GM12878 (cell line): ENCODE data around the gene TPK1. TPM values are rescaled to one million over a fixed set of nuclear protein-coding genes. Genes with fewer than 3 reads are reported as not detected.

ENCODE experiments used
- ATAC-seq: fragments of 200-7000 bp; cut with Tn5 transposase; 3 replicates; pipeline ENCODE4 v1.9.1; 2020; ENCODE audit warnings: mild to moderate bottlenecking, moderate library complexity
- BruUV-seq: library from RNA; stranded (reverse); fragments of 400-500 nt; replicated peaks from 2 replicates; lab custom pipeline; 2021; lab: Mats Ljungman, UMichigan
- CTCF ChIA-PET: fragments of 300-600 bp; sonication (Branson Sonifier 250); formaldehyde crosslinking; extraction: SDS; loops from one replicate; lab custom pipeline; 2021; ENCODE audit warnings: inconsistent platforms; lab: Yijun Ruan, JAX
- POLR2A ChIA-PET: fragments of 350-600 bp; formaldehyde crosslinking; extraction: SDS; loops from one replicate; lab custom pipeline; 2021; ENCODE audit warnings: inconsistent platforms; lab: Charles Lee
- RAD21 ChIA-PET: fragments of 300-600 bp; sonication (Branson Sonifier 250); formaldehyde crosslinking; loops from one replicate; lab custom pipeline; 2023; ENCODE audit warnings: antibody characterized with exemption; ENCODE audit not compliant: unreplicated experiment; lab: Charles Lee
- SMC1A ChIA-PET: fragments of 300-600 bp; sonication (Branson Sonifier 250); formaldehyde crosslinking; loops from one replicate; lab custom pipeline; 2023; ENCODE audit not compliant: unreplicated experiment, uncharacterized antibody; lab: Charles Lee
- DNase-seq: peaks from one replicate; pipeline ENCODE4 v3.0.0-alpha.2; 2011; ENCODE audit warnings: low read depth, low spot score
- FAIRE-seq: peaks from 3 replicates; lab custom pipeline; 2011; peaks lifted over from hg19 to GRCh38; lab: Jason Lieb, UNC
- H2AFZ ChIP-seq: 2 replicates; pipeline ENCODE4 v1.6.0; 2011; ENCODE audit warnings: low read depth, low read length, control low read depth; ENCODE audit not compliant: control insufficient read depth
- H3K27ac ChIP-seq: 2 replicates; pipeline ENCODE4 v1.5.1; 2011; ENCODE audit warnings: control low read depth; ENCODE audit not compliant: control insufficient read depth, insufficient read depth
- H3K27me3 ChIP-seq, 2 experiments: replicated peaks in 1 of 2; 2 replicates each; pipeline versions ENCODE4 v1.6.0 to v1.6.1; 2011; ENCODE audit warnings: low read length in 1 of 2; ENCODE audit not compliant: control insufficient read depth in 2 of 2, insufficient read depth in 2 of 2
- H3K36me3 ChIP-seq, 2 experiments: 2 replicates each; pipeline ENCODE4 v1.5.1; 2011; ENCODE audit warnings: low read length in 1 of 2; ENCODE audit not compliant: control insufficient read depth in 2 of 2, insufficient read depth in 2 of 2
- H3K4me1 ChIP-seq: 2 replicates; pipeline ENCODE4 v1.6.1; 2011; ENCODE audit warnings: mild to moderate bottlenecking, low read length, moderate library complexity, mixed read lengths; ENCODE audit not compliant: control insufficient read depth, insufficient read depth
- H3K4me2 ChIP-seq: 2 replicates; pipeline ENCODE4 v1.6.0; 2011; ENCODE audit warnings: control low read depth; ENCODE audit not compliant: control insufficient read depth, insufficient read depth
- H3K4me3 ChIP-seq: fragments of 200-600 bp; sonication (generic); 2 replicates; pipeline ENCODE4 v1.5.1; 2016
- H3K79me2 ChIP-seq: 2 replicates; pipeline ENCODE4 v1.6.0; 2011; ENCODE audit warnings: low read length; ENCODE audit not compliant: control insufficient read depth, insufficient read depth
- H3K9ac ChIP-seq: 2 replicates; pipeline ENCODE4 v1.8.0; 2011; ENCODE audit warnings: low read length, control low read depth, mixed read lengths; ENCODE audit not compliant: control insufficient read depth, insufficient read depth
- H3K9me3 ChIP-seq: replicated peaks from 3 replicates; pipeline ENCODE4 v1.5.1; 2011; ENCODE audit warnings: mild to moderate bottlenecking, low read length; ENCODE audit not compliant: control insufficient read depth, insufficient read depth
- H4K20me1 ChIP-seq: 2 replicates; pipeline ENCODE4 v1.6.0; 2011; ENCODE audit not compliant: control insufficient read depth, insufficient read depth
- BACH1 ChIP-seq: fragments of 450-650 bp; IDR thresholded peaks from 2 replicates; pipeline ENCODE4 v1.6.1; 2017; ENCODE audit warnings: mild to moderate bottlenecking, borderline replicate concordance
- BMI1 ChIP-seq: fragments of 450-650 bp; IDR thresholded peaks from 2 replicates; pipeline ENCODE4 v1.6.1; 2016; ENCODE audit warnings: mild to moderate bottlenecking, moderate library complexity, borderline replicate concordance
- CHD4 ChIP-seq: fragments of 200-600 bp; sonication (generic); IDR thresholded peaks from 2 replicates; pipeline ENCODE4 v1.6.1; 2016; ENCODE audit warnings: mild to moderate bottlenecking
- ETV6 ChIP-seq, 2 experiments: fragments of 450-650 bp in 1 of 2; IDR thresholded peaks in 1 of 2; conservative IDR thresholded peaks in 1 of 2; 2 replicates each; pipeline ENCODE4 v1.6.1; 2014; ENCODE audit warnings: antibody characterized with exemption in 1 of 2, borderline replicate concordance in 1 of 2, low read depth in 1 of 2, mild to moderate bottlenecking in 1 of 2, moderate library complexity in 1 of 2
- IRF5 ChIP-seq: fragments of 450-650 bp; IDR thresholded peaks from 2 replicates; pipeline ENCODE4 v1.6.1; 2017; ENCODE audit warnings: borderline replicate concordance
- NFYB ChIP-seq: IDR thresholded peaks from 2 replicates; pipeline ENCODE4 v1.6.1; 2011; ENCODE audit warnings: low read depth, mild to moderate bottlenecking, low read length, improper control_type of control experiment, moderate library complexity; ENCODE audit not compliant: insufficient read depth
- PAX8 ChIP-seq: fragments of 450-650 bp; IDR thresholded peaks from 2 replicates; pipeline ENCODE4 v1.6.1; 2017; ENCODE audit warnings: mild to moderate bottlenecking, moderate library complexity
- POLR2AphosphoS5 ChIP-seq: IDR thresholded peaks from 2 replicates; pipeline ENCODE4 v1.6.1; 2011; ENCODE audit warnings: mild to moderate bottlenecking, low read length, inconsistent platforms
- RELB ChIP-seq: fragments of 450-650 bp; IDR thresholded peaks from 2 replicates; pipeline ENCODE4 v1.6.1; 2017; ENCODE audit warnings: low read depth, mild to moderate bottlenecking, moderate library complexity
- RUNX3 ChIP-seq: IDR thresholded peaks from 2 replicates; pipeline ENCODE4 v1.6.1; 2012; ENCODE audit warnings: low read length, inconsistent platforms
- SMAD1 ChIP-seq: fragments of 450-650 bp; IDR thresholded peaks from 2 replicates; pipeline ENCODE4 v1.6.1; 2018; ENCODE audit warnings: mild to moderate bottlenecking, low read depth; ENCODE audit not compliant: partially characterized antibody
- SMARCA5 ChIP-seq: fragments of 450-650 bp; IDR thresholded peaks from 2 replicates; pipeline ENCODE4 v1.6.1; 2017; ENCODE audit warnings: mild to moderate bottlenecking
- ZNF217 ChIP-seq: fragments of 450-650 bp; IDR thresholded peaks from 2 replicates; pipeline ENCODE4 v1.6.1; 2017; ENCODE audit warnings: antibody characterized with exemption, mild to moderate bottlenecking
- WGBS: methylation state at CpG from one replicate; pipeline ENCODE4 v1.1.6; 2016; ENCODE audit warnings: low lambda C conversion rate; ENCODE audit not compliant: insufficient replicate concordance, insufficient coverage; ENCODE audit errors: missing lambda C conversion rate; 5-methylcytosine and 5-hydroxymethylcytosine counted together
- in situ Hi-C: fragments of 300-500 bp; cut with MboI; formaldehyde crosslinking; loops from 9 replicates; pipeline ENCODE4 v1.14.3; 2018; ENCODE audit warnings: mixed read lengths
- intact Hi-C: fragments of 100-400 bp; cut with micrococcal nuclease; formaldehyde crosslinking; loops from one replicate; pipeline ENCODE4 v1.14.2; 2022; ENCODE audit not compliant: unreplicated experiment
- polyA plus RNA-seq, 11 experiments: library from polyadenylated mRNA; depleted of rRNA in 4 of 11; unstranded in 6 of 11; stranded (reverse) in 5 of 11; fragments of >200 nt; fragmentation: Nextera tagmentation in 4 of 11; fragmentation: Illumina TruSeq in 1 of 11; extraction: Ambion mirVana in 4 of 11; extraction: Trizol in 1 of 11; gene quantifications; 1 replicate in 1 of 11; 2 replicates in 10 of 11; pipeline versions ENCODE4 v1.2.1 to v1.2.3, GENCODE V29; 2011 to 2016; ENCODE audit warnings: inconsistent platforms in 2 of 11, missing spikeins in 2 of 11, low read depth in 1 of 11
- total RNA-seq, 4 experiments: library from RNA; depleted of rRNA in 3 of 4; stranded (reverse); fragments of >200 nt in 3 of 4; fragmentation: Illumina TruSeq in 1 of 4; extraction: Trizol in 1 of 4; gene quantifications; 2 replicates each; pipeline versions ENCODE4 v1.2.1 to v1.2.3, GENCODE V29; 2013 to 2021

The TPK1 gene
- total and polyA plus RNA-seq, 10 of the 15 experiments (the other 5 are each of a cell fraction or from before 2014, with no cell fraction given): 7.1 to 19.0 (median 9.3) TPM

GRCh38 chr7:144782883-144783282 is 53.0 kb downstream of the TPK1 start:
- RAD21 ChIA-PET: no interaction called here
- no peak overlapping the region for H3K4me2 ChIP-seq
- no peak for FAIRE-seq

More at GRCh38 chr7:144782883-144783282, 53.0 kb downstream of the TPK1 start:
- Histone ChIP-seq H4K20me1 (no peaks in the 10 kb centered on the region), H3K4me3 (no peak overlapping the region), H3K36me3 (no peaks in the 10 kb centered on the region), H3K27me3 (no peaks in the 10 kb centered on the region), H3K9ac (no peak overlapping the region)
- CTCF ChIA-PET: interaction anchor here (0.5 to 1.4 kb wide), 3 partner anchors 19 to 392 kb away, joined by 3 to 4 read pairs (median 3); no protein-coding TSS in a partner anchor
- in situ Hi-C loops: no loop called here
- no peak for TF ChIP-seq RELB
- no peak for TF ChIP-seq ZNF217
- TF ChIP-seq PAX8: no peak
- TF ChIP-seq BMI1: no peak
- TF ChIP-seq SMARCA5: no peak
- no peak for TF ChIP-seq IRF5
- TF ChIP-seq ETV6 (conservative IDR thresholded peaks at IDR 0.05 in 1 of 2, IDR thresholded peaks at IDR 0.05 in 1 of 2; ENCODE audit: borderline replicate concordance in 1 of 2, low read depth in 1 of 2): no peak
- no peak for TF ChIP-seq POLR2AphosphoS5
- TF ChIP-seq SMAD1: no peak
- TF ChIP-seq NFYB: no peak
- TF ChIP-seq BACH1: no peak
- no peak for TF ChIP-seq CHD4
- no peak for TF ChIP-seq RUNX3
- TF ChIP-seq, all 136 proteins: peak for 0
- ChIA-PET POLR2A (no interaction called here), SMC1A (interaction anchor here (1.0 kb wide), 1 partner anchor 18 kb away, joined by 3 read pairs; no protein-coding TSS in a partner anchor)
- intact Hi-C loops: no loop called here
- ATAC-seq: no peak
- no peaks in the 10 kb centered on the region for H3K9me3 ChIP-seq
- no peaks in the 10 kb centered on the region for H3K4me1 ChIP-seq
- no peak overlapping the region for H3K27ac ChIP-seq
- DNase-seq: no peak
- 0% methylated on average over 1 of the region's 1 CpG for WGBS
- H2AFZ ChIP-seq: no peak overlapping the region
- H3K79me2 ChIP-seq: no peaks in the 10 kb centered on the region
- BruUV-seq: no TSS peak
